ENCODE measurements around the gene GRIK5. TPM values are rescaled to one million over a fixed set of nuclear protein-coding genes. Genes with fewer than 3 reads are reported as not detected.

Gene GRIK5
- total RNA-seq, 1 experiment from 2014 or later: 43.1 TPM

GRCh38 chr19:42115219-42115618 lies 45.2 kb upstream of the GRIK5 start:
- no peak overlapping the region for H2AK5ac ChIP-seq (ENCODE audit: insufficient read length, low read length)
- no peak overlapping the region for H2AFZ ChIP-seq (ENCODE audit: low read length)
- H2BK120ac ChIP-seq (ENCODE audit: low read depth, low read length, poor library complexity, severe bottlenecking): no peak overlapping the region
- WGBS (ENCODE audit: extremely low coverage, insufficient read length, low lambda C conversion rate): no CpG with 5 or more reads among the region's 4 CpGs
- H3K27ac Mint-ChIP-seq: no peak overlapping the region
- H3K56ac ChIP-seq (ENCODE audit: insufficient read length, low read depth, low read length): no peak overlapping the region
- H3K9me3 Mint-ChIP-seq: no peaks in the 10 kb centered on the region
- peaks cover 20 to 21% of the 10 kb centered on the region in 2 experiments for H3K4me1 Mint-ChIP-seq
- H3K9ac ChIP-seq (ENCODE audit: extremely low read depth, insufficient read length, low read length): no peak overlapping the region
- H3K4ac ChIP-seq (ENCODE audit: low read depth, low read length): no peak overlapping the region
- no peaks in the 10 kb centered on the region for H3K36me3 Mint-ChIP-seq (ENCODE audit: insufficient read depth in 1 of 3, low read depth in 3 of 3)
- no peak overlapping the region for H3K23ac ChIP-seq (ENCODE audit: insufficient read length, low read depth, low read length)
- no peak overlapping the region for H3K18ac ChIP-seq (ENCODE audit: insufficient read length, low read depth, low read length)
- H3K9me3 ChIP-seq (ENCODE audit: control insufficient read depth, low read depth, low read length): no peaks in the 10 kb centered on the region
- H3K23me2 ChIP-seq (ENCODE audit: insufficient read length, low read depth, low read length, poor library complexity, severe bottlenecking): no peaks in the 10 kb centered on the region
- no peak overlapping the region for H2BK5ac ChIP-seq (ENCODE audit: insufficient read length, low read length)
- H3K79me1 ChIP-seq (ENCODE audit: insufficient read depth, low read depth, low read length, poor library complexity, severe bottlenecking): no peaks in the 10 kb centered on the region
- H3K79me2 ChIP-seq (ENCODE audit: insufficient read depth, low read length): no peaks in the 10 kb centered on the region
- no peak overlapping the region for H4K5ac ChIP-seq (ENCODE audit: insufficient read length, low read depth, low read length)
- H2BK20ac ChIP-seq (ENCODE audit: low read depth, low read length, poor library complexity, severe bottlenecking): no peak overlapping the region
- H3K4me1 ChIP-seq (ENCODE audit: insufficient read depth, low read length): peaks cover 6% of the 10 kb centered on the region; the same call in 1 of the 2 replicates
- H3K4me2 ChIP-seq (ENCODE audit: insufficient read depth, insufficient read length, low read length): no peak overlapping the region
- DNase-seq: no peak
- no peak overlapping the region for H2BK15ac ChIP-seq (ENCODE audit: low read depth, low read length)
- H4K91ac ChIP-seq (ENCODE audit: insufficient read length, low read depth, low read length): no peak overlapping the region
- H4K20me1 ChIP-seq (ENCODE audit: control insufficient read depth, insufficient read depth, insufficient read length): no peaks in the 10 kb centered on the region
- H3K27me3 Mint-ChIP-seq (ENCODE audit: low read depth): peaks cover 2% of the 10 kb centered on the region
- H3K27me3 ChIP-seq (ENCODE audit: insufficient read depth, low read length): no peaks in the 10 kb centered on the region
- H4K8ac ChIP-seq (replicated peaks; ENCODE audit: insufficient read length, low read depth, low read length): no peak overlapping the region
- no peak overlapping the region for H3K4me3 Mint-ChIP-seq
- H3K14ac ChIP-seq (ENCODE audit: insufficient read depth, low read length): no peak overlapping the region
- no peak for TF ChIP-seq CTCF (conservative IDR thresholded peaks at IDR 0.05)
- H3T11ph ChIP-seq (ENCODE audit: low read length): no peak overlapping the region
- H3K27ac ChIP-seq (ENCODE audit: insufficient read length, low read depth, low read length): no peak overlapping the region
- H2BK12ac ChIP-seq (ENCODE audit: insufficient read length, low read depth, low read length): no peak overlapping the region

Measured in H9 (cell line).